NB4 (cell line): Measurements from ENCODE around the gene SLC35E4.

Source experiments
- DNase-seq: peaks from one replicate; pipeline ENCODE4 v3.0.0; 2010; ENCODE audit warnings: low read depth
- H3K4me3 ChIP-seq: one replicate; pipeline ENCODE4 v1.5.1; 2011; ENCODE audit warnings: mild to moderate bottlenecking, low read depth, low read length, moderate library complexity
- CTCF ChIP-seq: IDR thresholded peaks from one replicate; pipeline ENCODE4 v1.5.1; 2012; ENCODE audit warnings: low read depth, low read length
- MAX ChIP-seq: IDR thresholded peaks from 2 replicates; pipeline ENCODE4 v1.6.1; 2011; ENCODE audit warnings: low read depth, low read length
- MYC ChIP-seq: IDR thresholded peaks from 2 replicates; pipeline ENCODE4 v1.6.1; 2011; ENCODE audit warnings: low read depth, low read length
- POLR2A ChIP-seq: IDR thresholded peaks from 2 replicates; pipeline ENCODE4 v1.6.1; 2011; ENCODE audit warnings: mild to moderate bottlenecking; ENCODE audit not compliant: insufficient read length; ENCODE audit errors: extremely low read depth

SLC35E4 gene

GRCh38 chr22:30596886-30597285 lies 38.7 kb upstream of the SLC35E4 start:
- no peak for TF ChIP-seq CTCF
- TF ChIP-seq POLR2A = no peak
- TF ChIP-seq MAX = no peak
- TF ChIP-seq MYC = no peak
- DNase-seq = no peak
- no peak overlapping the region for H3K4me3 ChIP-seq

DNA sequence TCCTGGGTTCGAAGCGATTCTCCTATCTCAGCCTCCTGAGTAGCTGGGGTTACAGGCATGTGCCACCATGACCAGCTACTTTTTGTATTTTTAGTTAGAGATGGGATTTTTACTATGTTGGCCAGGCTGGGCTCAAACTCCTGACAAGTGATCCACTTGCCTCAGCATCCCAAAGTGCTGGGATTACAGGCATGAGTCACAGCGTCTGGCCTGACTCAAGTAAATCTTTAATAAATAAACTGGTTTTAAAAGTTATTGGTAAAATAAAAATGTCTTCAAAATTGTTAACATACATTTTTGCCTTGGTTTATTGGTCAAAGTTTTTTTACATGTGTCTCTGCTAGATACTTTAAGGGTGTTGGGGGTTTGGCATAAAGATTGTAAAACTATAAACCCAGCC lies 36.6 kb upstream of the SLC35E4 start:
- no peak for DNase-seq
- no peak overlapping the region for H3K4me3 ChIP-seq
- TF ChIP-seq CTCF (no peak), POLR2A (no peak), MAX (no peak), MYC (no peak)

GRCh38 chr22:30600921-30601320 lies 34.7 kb upstream of the SLC35E4 start:
- H3K4me3 ChIP-seq = no peak overlapping the region
- TF ChIP-seq CTCF (no peak), POLR2A (no peak), MYC (no peak), MAX (no peak)
- peak; percentile 16 for DNase-seq

- DNase-seq = no peak
- H3K4me3 ChIP-seq = no peak overlapping the region
- no peak for TF ChIP-seq MAX
- no peak for TF ChIP-seq MYC
- TF ChIP-seq POLR2A = no peak
- no peak for TF ChIP-seq CTCF
Observed at GRCh38 chr22:30601464-30601863, 34.1 kb upstream of the SLC35E4 start.

GRCh38 chr22:30602049-30602448 lies 33.5 kb upstream of the SLC35E4 start:
- DNase-seq = peak; percentile 65
- H3K4me3 ChIP-seq = no peak overlapping the region
- TF ChIP-seq MYC (no peak), CTCF (peak; percentile 45), POLR2A (no peak)

DNA sequence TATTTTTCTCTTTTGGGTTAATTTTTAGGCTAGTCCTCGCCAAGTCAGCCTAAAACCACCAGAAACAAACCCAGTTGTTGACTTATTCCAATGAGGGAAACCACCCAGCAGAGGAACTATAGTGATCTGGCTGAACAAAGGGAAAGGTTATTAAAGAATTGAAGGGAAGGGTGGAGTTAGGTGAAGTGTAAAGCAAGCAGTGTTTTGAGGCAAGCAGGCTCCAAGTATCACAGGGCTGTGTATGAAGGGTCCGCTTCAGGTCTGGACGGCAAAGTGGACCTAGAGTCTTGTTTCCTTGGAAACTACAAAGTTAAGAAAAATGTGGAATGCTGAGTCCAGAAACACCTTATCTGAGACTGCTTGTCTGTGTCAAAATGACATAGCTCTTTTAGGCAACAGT lies 31.8 kb upstream of the SLC35E4 start:
- no peak for TF ChIP-seq MYC
- no peak for TF ChIP-seq MAX
- no peak for TF ChIP-seq CTCF
- TF ChIP-seq POLR2A = no peak
- H3K4me3 ChIP-seq = no peak overlapping the region
- DNase-seq = no peak
